Mesendoderm (in vitro differentiated cells): ENCODE data around the gene KBTBD13.

Experiments
- DNase-seq: peaks from one replicate; pipeline ENCODE4 v3.0.0; 2013
- H2AK5ac ChIP-seq: 2 replicates; pipeline ENCODE4 v1.6.1; 2013; ENCODE audit warnings: low read length, inconsistent platforms
- H2BK120ac ChIP-seq: 2 replicates; pipeline ENCODE4 v1.6.1; 2013; ENCODE audit warnings: low read depth, mild to moderate bottlenecking, low read length, moderate library complexity, mixed read lengths
- H2BK15ac ChIP-seq: replicated peaks from 2 replicates; pipeline ENCODE4 v1.6.1; 2013; ENCODE audit warnings: low read depth, mild to moderate bottlenecking, moderate library complexity
- H2BK5ac ChIP-seq: 2 replicates; pipeline ENCODE4 v1.6.1; 2013; ENCODE audit warnings: low read length, inconsistent platforms
- H3K18ac ChIP-seq: 2 replicates; pipeline ENCODE4 v1.6.1; 2013; ENCODE audit warnings: mild to moderate bottlenecking, low read length, mixed read lengths
- H3K23ac ChIP-seq: one replicate; pipeline ENCODE4 v1.6.1; 2013; ENCODE audit warnings: low read length
- H3K27ac ChIP-seq: 2 replicates; pipeline ENCODE4 v1.5.1; 2013; ENCODE audit warnings: low read depth, mild to moderate bottlenecking, inconsistent platforms, low read length, moderate library complexity
- H3K27me3 ChIP-seq: 2 replicates; pipeline ENCODE4 v1.6.1; 2013; ENCODE audit warnings: low read length, control low read depth, mild to moderate bottlenecking, inconsistent platforms; ENCODE audit not compliant: insufficient read depth, poor library complexity
- H3K36me3 ChIP-seq: 2 replicates; pipeline ENCODE4 v1.6.1; 2013; ENCODE audit warnings: low read length, inconsistent platforms; ENCODE audit not compliant: control insufficient read depth, insufficient read depth
- H3K4ac ChIP-seq: one replicate; pipeline ENCODE4 v1.6.1; 2013; ENCODE audit warnings: low read depth, mild to moderate bottlenecking, low read length, moderate library complexity
- H3K4me1 ChIP-seq: 2 replicates; pipeline ENCODE4 v1.6.1; 2013; ENCODE audit warnings: low read depth, low read length, inconsistent platforms; ENCODE audit not compliant: control insufficient read depth
- H3K4me2 ChIP-seq: 2 replicates; pipeline ENCODE4 v1.6.1; 2013; ENCODE audit warnings: low read length
- H3K4me3 ChIP-seq: 2 replicates; pipeline ENCODE4 v1.5.1; 2013; ENCODE audit warnings: mild to moderate bottlenecking, low read length
- H3K56ac ChIP-seq: one replicate; pipeline ENCODE4 v1.6.1; 2013; ENCODE audit warnings: low read length
- H3K79me1 ChIP-seq: 2 replicates; pipeline ENCODE4 v1.6.1; 2013; ENCODE audit warnings: low read length, inconsistent platforms
- H3K79me2 ChIP-seq: 2 replicates; pipeline ENCODE4 v1.6.1; 2013; ENCODE audit warnings: mild to moderate bottlenecking, low read length; ENCODE audit not compliant: control insufficient read depth, insufficient read depth
- H3K9ac ChIP-seq: 2 replicates; pipeline ENCODE4 v1.6.1; 2013; ENCODE audit warnings: low read length, inconsistent platforms
- H4K5ac ChIP-seq: one replicate; pipeline ENCODE4 v1.6.1; 2013; ENCODE audit warnings: low read length
- H4K8ac ChIP-seq: one replicate; pipeline ENCODE4 v1.6.1; 2013; ENCODE audit warnings: low read depth, mild to moderate bottlenecking, control low read depth, low read length, moderate library complexity
- WGBS: extraction: QIAGEN DNeasy Blood & Tissue Kit; methylation state at CpG from one replicate; pipeline ENCODE4 v1.1.7; 2013; ENCODE audit warnings: low lambda C conversion rate, missing lambda C conversion rate; ENCODE audit not compliant: insufficient coverage; ENCODE audit errors: extremely low coverage; 5-methylcytosine and 5-hydroxymethylcytosine counted together

Gene KBTBD13

DNA sequence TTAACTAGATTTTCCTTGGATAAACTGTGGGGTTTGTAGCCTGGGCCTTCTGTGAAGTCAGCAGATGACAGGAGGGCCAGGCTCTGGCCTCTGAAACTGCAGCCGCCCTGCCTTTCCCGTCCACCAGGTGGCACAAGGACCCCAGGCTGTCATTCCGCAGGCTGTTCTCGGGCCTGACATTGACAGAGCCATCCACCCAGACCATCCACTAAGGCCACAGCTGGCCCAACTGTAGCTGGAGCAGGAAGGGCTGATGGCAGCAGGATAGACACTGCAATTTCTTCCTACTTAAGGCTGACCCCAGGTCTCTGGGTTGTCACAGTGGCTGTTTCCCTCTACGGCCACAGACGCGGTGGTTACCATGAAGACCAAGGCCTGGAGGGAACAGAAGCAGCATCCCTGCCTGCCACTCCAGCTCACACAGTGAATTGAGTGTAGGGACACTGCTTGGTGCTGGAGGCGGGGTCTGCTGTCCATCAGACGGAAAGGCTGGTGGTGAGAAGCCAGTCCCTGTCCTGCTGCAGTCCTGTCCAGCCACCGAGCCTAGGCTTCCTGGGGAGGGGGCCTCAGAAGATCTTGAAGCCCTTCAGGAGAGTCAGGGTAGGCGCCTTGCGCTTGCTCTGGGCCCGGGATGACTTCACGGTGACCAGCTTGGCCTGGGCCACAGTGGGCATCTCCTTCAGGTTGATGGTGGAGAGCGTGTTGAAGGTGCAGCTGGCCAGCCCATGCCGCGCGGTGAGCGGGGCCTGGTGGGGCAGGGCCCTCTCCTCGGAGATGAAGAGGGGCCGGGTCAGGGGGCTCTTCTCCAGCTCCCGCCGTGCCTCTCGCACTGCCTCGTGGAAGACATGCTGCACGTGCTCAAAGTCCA is 22.0 kb upstream of the KBTBD13 start:
- WGBS = no CpG with 5 or more reads among the region's 26 CpGs

DNA sequence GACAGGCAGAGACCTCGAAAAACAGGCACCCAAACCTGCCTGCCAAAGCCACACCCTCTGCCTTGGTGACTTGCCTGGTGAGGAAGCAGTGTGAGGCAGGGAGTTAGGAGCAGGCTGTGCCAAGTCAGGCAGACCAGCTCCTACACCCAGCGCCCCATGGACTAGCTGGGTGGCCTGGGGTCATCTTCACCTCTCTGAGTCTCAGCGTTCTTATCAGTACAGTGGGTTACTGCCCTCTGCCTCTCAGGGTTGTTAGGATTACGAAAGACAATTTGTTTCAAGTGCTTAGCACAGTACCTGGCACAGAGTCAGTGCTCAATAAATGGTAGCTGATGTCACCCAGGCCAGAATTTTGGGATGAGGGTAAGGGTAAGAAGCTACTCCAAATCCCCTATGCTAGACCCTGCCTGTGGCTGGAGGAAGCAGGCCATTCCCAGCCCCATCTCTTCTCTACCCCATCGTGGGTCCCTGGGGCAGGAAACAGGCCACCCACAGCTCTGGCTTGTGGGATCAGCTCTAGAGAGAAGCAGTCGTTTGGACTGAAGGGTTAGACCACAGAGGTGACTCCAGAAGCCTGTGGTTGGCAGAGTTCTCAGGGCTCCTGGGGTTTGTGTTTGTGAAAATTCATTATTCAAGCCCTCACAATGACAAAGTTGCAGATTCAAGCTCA is 21.2 kb upstream of the KBTBD13 start:
- Histone ChIP-seq H3K23ac (no peak overlapping the region), H3K9ac (no peak overlapping the region), H3K79me1 (no peaks in the 10 kb centered on the region), H2BK5ac (no peak overlapping the region), H4K8ac (no peak overlapping the region), H2BK15ac (no peak overlapping the region), H3K27me3 (no peaks in the 10 kb centered on the region), H3K4me1 (no peaks in the 10 kb centered on the region), H3K36me3 (peaks cover 8% of the 10 kb centered on the region), H3K27ac (no peak overlapping the region), H3K4me2 (no peak overlapping the region), H3K56ac (no peak overlapping the region), H4K5ac (no peak overlapping the region), H3K4ac (no peak overlapping the region), H3K4me3 (no peak overlapping the region), H2AK5ac (no peak overlapping the region), H3K18ac (no peak overlapping the region), H3K79me2 (no peaks in the 10 kb centered on the region), H2BK120ac (no peak overlapping the region)
- no CpG with 5 or more reads among the region's 6 CpGs for WGBS
- DNase-seq = no peak

More for the DNA sequence above, 22.0 kb upstream of the KBTBD13 start:
- Histone ChIP-seq H3K79me1 (no peaks in the 10 kb centered on the region), H3K79me2 (no peaks in the 10 kb centered on the region), H4K8ac (no peak overlapping the region), H3K4me2 (no peak overlapping the region), H3K36me3 (peaks cover 8% of the 10 kb centered on the region), H3K4me3 (no peak overlapping the region), H2BK15ac (no peak overlapping the region), H3K27ac (no peak overlapping the region), H3K27me3 (no peaks in the 10 kb centered on the region), H2BK120ac (no peak overlapping the region), H3K18ac (no peak overlapping the region), H3K4me1 (peaks cover under 1% of the 10 kb centered on the region), H4K5ac (no peak overlapping the region), H3K4ac (no peak overlapping the region), H2AK5ac (no peak overlapping the region), H3K23ac (no peak overlapping the region), H3K9ac (no peak overlapping the region), H2BK5ac (no peak overlapping the region), H3K56ac (no peak overlapping the region)
- DNase-seq = peak; percentile 76

DNA sequence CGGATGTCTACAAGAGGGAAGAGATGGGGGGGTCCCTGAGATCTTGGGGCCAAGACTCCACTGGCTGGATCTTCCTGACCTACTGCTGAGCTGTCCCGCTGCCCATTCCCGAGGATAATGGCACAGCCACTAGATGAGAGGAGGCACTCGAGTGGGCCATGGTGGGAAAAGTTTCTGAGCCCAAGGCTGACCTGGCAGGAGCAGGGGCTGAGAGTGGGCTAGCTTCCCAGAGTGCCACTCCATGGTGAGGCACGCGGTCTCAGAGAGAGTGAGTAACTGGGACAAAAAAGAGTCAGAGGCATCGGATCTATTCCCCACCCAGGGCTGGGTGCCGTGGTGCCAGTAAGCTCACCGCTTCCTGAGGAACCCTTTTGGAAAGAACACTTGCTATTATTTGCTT is 20.4 kb upstream of the KBTBD13 start:
- Histone ChIP-seq H3K27me3 (no peaks in the 10 kb centered on the region), H3K79me2 (no peaks in the 10 kb centered on the region)

DNA sequence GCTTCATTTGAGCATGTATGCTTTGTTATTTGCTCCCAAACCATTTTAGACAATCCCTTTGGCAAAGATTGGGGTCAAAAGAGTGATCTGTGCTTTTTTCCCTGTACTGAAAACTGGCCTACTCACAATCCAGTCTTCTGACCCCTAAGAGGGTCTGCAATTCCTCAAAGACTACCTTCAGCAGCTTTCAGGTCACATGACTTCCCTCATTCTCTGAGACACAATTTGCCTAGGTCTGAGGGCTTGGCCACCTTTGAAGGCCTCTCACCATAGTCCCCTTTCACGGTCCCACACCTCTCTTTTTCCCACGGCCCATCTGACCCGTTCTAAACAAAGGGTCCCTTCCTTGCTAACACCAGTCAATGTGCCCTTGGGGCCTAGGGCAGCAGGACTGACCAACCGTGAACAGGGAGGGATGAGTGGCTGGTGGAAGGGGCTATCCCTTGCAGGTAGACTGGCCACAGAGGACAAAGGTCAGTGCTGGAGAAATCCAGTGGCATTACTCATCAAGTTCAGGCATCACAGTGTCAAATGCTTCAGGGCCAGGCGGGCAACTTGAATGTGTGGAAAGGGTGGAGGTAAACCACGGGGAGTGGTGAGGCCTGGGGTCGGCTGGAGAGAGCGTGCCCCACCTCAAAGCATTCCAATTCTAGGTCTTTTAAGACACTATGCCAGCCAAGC is 19.5 kb upstream of the KBTBD13 start:
- Histone ChIP-seq H3K79me2 (no peaks in the 10 kb centered on the region), H4K8ac (no peak overlapping the region), H3K27ac (no peak overlapping the region), H3K4me2 (no peak overlapping the region), H3K4me3 (no peak overlapping the region), H2BK120ac (no peak overlapping the region), H2AK5ac (no peak overlapping the region), H4K5ac (no peak overlapping the region), H3K27me3 (no peaks in the 10 kb centered on the region), H3K56ac (no peak overlapping the region), H3K23ac (no peak overlapping the region), H3K4ac (no peak overlapping the region), H3K9ac (no peak overlapping the region), H2BK5ac (no peak overlapping the region), H2BK15ac (no peak overlapping the region), H3K4me1 (no peaks in the 10 kb centered on the region), H3K79me1 (no peaks in the 10 kb centered on the region), H3K36me3 (peaks cover 8% of the 10 kb centered on the region), H3K18ac (no peak overlapping the region)
- no CpG with 5 or more reads among the region's 8 CpGs for WGBS
- no peak for DNase-seq

More for the DNA sequence above, 20.4 kb upstream of the KBTBD13 start:
- Histone ChIP-seq H3K4ac (no peak overlapping the region), H3K27ac (no peak overlapping the region), H3K36me3 (peaks cover 8% of the 10 kb centered on the region), H3K23ac (no peak overlapping the region), H4K5ac (no peak overlapping the region), H3K4me2 (no peak overlapping the region), H3K79me1 (no peaks in the 10 kb centered on the region), H4K8ac (no peak overlapping the region), H3K4me3 (no peak overlapping the region), H3K18ac (no peak overlapping the region), H3K56ac (no peak overlapping the region), H2BK120ac (no peak overlapping the region), H3K9ac (no peak overlapping the region), H2BK15ac (no peak overlapping the region), H2AK5ac (no peak overlapping the region), H2BK5ac (no peak overlapping the region), H3K4me1 (no peaks in the 10 kb centered on the region)
- DNase-seq = no peak
- no CpG with 5 or more reads among the region's 9 CpGs for WGBS

DNA sequence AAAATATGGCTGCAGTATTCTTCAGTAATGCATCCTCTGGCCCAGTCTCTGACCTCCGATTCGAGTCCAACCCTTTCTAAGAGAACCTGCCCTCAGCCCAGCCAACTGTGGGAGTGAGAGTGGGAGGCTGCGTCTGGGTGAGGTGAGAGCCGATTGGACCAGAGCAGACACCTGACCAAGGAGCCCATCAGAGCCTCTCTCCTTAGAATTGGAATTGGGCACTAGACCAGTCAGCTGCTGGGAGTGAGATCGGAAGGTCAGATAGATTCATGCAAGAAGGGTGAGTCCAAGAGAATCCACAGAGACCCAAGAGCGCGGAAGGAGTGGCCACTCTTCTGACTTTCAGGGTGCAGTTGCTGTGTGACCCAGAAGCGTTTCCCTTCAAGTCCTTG is 19.0 kb upstream of the KBTBD13 start:
- H3K36me3 ChIP-seq = peaks cover 8% of the 10 kb centered on the region
- H3K27me3 ChIP-seq = no peaks in the 10 kb centered on the region
- H3K79me1 ChIP-seq = no peaks in the 10 kb centered on the region
- H3K23ac ChIP-seq = no peak overlapping the region
- no peak overlapping the region for H2BK120ac ChIP-seq
- no peaks in the 10 kb centered on the region for H3K79me2 ChIP-seq
- H3K4ac ChIP-seq = no peak overlapping the region
- no peak overlapping the region for H3K4me3 ChIP-seq
- WGBS = no CpG with 5 or more reads among the region's 8 CpGs
- H2BK5ac ChIP-seq = no peak overlapping the region
- H2BK15ac ChIP-seq = no peak overlapping the region
- no peak overlapping the region for H4K5ac ChIP-seq
- no peak overlapping the region for H3K56ac ChIP-seq
- H3K4me2 ChIP-seq = no peak overlapping the region
- DNase-seq = no peak
- no peak overlapping the region for H3K18ac ChIP-seq
- no peak overlapping the region for H3K27ac ChIP-seq
- no peak overlapping the region for H2AK5ac ChIP-seq
- H3K9ac ChIP-seq = no peak overlapping the region
- H4K8ac ChIP-seq = no peak overlapping the region
- H3K4me1 ChIP-seq = no peaks in the 10 kb centered on the region
